Suppressor macrophage treated with lipopolysaccharide for 4 hours (primary cell): ENCODE measurements around the gene DAO.
"Not testable (repeated sequence)": the region's sequence is repeated elsewhere in the genome, so short reads cannot be mapped to it uniquely, and the experiment has no call there.

Source experiments
- DNase-seq: peaks from one replicate; pipeline ENCODE4 v3.0.0-alpha.2; 2020

Gene DAO

DNA sequence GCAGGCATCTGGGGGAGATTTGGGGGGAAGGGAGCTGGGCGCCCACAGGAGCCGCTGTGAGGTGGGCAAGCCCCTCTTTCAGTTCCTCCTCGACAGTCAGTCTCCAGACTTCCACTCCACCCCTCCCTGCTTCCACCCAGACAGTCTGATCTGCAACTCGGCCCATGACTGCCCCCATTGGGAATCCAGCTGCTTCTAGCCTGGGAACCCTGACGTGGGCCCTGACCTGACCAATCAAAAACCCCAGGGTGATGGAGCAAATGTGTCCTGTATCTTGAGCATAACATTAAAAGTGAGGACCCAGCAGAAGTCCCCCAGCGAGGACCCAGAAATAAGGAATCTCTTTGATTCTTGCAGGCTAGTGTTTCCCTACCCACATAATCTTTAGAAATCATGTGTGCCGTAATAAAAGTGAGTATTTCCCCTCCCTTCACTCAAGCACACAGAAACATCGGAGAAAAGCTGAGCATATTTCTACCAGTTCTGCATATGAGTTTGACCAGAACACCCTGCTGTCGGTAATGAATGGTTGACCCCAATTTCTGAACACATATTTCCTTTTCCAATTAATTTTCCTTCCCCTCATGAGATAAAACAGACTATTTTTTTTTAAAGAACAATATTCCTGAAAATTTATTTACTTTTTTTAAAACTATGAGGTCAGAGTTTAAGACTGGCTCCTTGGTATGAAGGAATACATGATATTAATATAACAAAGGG, 28.9 kb upstream of the DAO start:
- peak; percentile 90 for DNase-seq

DNA sequence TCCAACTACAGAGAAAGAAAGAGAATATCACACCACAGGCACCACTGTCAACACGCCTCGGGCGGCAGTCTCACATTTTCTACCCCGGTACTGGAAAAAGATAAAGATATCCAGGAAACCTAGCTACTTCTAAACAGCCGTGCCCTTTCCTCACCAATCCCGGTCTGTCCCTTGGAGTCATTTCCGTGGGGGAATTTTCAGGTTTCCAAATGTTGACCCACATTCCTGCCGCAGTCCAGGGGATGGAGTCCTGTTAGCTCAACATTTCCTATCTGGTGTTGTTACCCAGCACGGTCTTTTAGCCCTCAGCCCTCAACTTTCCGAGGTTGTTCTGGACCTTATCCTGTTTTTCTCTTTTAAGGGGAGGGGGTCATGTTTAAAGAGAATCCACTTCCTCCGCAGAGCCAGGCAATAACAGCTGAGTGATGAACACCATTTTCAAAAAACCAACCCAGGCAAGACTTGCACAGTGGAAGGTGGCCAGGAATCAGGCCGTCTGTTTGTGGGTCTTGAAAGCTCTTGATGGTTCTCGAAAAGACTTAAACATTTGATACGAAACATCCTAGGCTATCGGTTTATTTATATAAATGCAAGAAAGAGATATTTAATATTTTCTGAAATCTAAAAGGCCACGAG, 27.1 kb upstream of the DAO start:
- no peak for DNase-seq

- no peak for DNase-seq
These were observed 26.5 kb upstream of the DAO start for GRCh38 chr12:108853426-108853825.

DNA sequence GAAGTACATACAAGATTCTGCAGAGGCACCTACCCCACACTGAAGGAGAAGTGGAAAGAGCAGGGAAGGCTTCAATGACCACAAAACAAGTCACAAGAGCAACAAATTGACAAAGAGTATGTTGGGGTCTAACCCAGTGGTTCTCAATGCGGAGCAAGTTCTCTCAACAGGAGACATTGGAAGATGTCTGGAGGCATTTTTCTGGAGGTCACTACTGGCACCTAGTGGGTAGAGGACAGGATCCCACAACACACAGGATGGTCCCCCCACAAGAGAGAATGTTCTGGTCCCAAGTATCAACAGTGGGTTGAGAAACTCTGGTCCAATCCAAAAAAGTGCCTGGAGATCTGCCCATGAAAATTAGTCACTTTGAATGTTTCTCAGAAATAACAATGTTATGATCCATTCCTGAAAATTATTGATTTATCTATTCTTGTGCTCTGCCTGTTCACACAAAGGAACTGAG, 25.9 kb upstream of the DAO start:
- peak; percentile 71 for DNase-seq

DNA sequence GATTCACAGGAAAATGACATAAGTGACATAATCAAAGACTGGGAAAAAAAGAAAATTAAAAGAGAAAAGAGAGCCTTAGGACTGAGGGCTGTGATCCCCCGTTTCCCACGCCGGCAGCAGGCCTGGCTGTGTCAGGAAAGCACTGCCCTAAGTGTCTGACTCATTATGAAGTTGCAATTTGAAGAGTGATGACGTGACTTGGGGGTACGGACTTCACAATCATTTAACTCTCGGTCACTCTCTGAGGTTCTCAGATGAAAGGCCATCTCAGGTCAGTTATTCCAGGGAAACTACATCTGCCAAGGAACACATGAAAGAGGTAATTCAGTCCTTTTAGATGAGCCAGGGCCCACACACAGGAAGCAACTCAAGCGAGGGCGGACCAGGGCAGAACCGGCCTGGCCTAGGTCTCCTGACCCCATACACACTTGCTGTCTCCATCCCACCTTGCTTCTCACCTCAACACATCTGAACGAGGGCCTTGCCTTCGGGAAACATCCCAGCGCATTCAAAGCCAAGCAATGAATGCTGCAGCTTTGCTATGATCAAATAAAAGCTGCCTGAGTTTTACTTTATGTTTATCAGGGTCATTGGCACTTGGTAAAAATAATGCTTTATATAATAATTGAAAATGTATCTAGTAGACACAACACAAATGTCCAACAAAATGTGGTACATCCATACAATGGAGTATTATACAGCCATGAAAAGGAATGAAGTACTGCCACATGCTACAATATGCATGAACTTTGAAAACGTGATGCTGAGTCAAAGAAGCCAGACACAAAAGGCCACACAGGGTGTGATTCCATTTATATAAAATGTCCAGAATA, 25.2 kb upstream of the DAO start:
- DNase-seq: peak; percentile 96

GRCh38 chr12:108855284-108856169, 24.4 kb upstream of the DAO start:
- no peak for DNase-seq

DNA sequence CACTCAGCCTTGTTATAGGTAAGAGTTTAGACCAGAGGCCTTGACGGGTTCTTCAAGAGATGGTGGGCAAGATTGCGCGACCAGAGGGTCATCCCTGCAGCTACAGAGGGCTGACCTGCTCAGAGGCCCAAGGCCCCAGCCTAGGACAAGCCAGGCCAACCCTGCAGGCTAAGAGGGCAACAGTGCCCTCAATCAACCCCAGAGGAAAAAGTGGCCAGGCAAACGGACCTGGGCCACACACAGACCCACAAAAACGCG, 23.8 kb upstream of the DAO start:
- no peak for DNase-seq

DNA sequence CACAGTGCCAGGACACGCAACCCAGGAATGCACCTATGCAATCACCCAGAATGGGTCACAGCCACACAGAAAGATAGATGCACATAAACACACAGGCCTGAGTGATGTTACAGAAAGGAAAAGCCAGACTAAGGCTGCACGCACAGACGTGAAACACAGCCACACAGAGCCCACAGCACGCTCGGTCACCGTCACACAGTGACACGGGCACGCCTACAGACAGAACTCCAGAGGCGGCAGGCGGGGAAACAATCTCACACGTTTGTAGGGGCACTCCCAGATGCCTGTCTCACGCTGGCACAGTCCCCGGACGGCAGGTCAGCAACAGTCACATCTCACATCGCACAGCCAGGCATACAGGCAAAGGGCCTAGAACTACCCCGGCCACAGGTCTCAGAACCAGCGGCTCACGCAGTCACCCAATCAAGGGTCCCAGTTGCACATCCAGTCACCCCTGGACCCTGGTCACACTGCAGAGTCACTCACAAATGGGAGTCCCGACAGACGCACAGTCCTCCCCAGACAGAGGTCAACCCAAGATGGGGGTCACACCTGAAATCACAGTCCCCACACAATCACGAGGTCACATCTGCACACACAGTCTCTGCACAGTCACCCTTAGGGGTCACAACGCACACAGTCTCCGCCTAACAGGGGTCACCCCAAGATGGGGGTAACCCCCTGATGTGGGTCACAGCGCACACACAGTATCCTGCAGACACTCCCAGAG, 23.3 kb upstream of the DAO start:
- DNase-seq: peak; percentile 93

DNA sequence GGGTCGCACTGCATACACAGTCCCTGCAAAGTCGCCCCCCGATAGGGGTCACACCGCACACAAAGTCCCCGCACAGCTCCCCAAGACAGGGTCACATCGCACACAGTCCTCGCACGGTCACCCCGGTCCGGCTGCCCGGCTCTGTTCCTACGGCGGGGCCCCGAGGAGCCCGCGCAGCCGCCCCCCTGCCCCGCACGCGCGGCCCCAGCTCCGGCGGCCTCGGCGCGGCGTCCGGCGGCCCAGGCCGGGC, 22.8 kb upstream of the DAO start:
- DNase-seq: no peak

- no peak for DNase-seq
These were observed 21.4 kb upstream of the DAO start for GRCh38 chr12:108858311-108859074.

GRCh38 chr12:108859141-108859922, 20.6 kb upstream of the DAO start:
- not testable (repeated sequence) for DNase-seq

- DNase-seq: no peak
These were observed 20.0 kb upstream of the DAO start for GRCh38 chr12:108859923-108860291.

- no peak for DNase-seq
These were observed 19.4 kb upstream of the DAO start for GRCh38 chr12:108860443-108860842.

- peak; percentile 92 for DNase-seq
These were observed 17.9 kb upstream of the DAO start for GRCh38 chr12:108861878-108862587.

GRCh38 chr12:108862588-108862959, 17.3 kb upstream of the DAO start:
- DNase-seq: no peak

DNA sequence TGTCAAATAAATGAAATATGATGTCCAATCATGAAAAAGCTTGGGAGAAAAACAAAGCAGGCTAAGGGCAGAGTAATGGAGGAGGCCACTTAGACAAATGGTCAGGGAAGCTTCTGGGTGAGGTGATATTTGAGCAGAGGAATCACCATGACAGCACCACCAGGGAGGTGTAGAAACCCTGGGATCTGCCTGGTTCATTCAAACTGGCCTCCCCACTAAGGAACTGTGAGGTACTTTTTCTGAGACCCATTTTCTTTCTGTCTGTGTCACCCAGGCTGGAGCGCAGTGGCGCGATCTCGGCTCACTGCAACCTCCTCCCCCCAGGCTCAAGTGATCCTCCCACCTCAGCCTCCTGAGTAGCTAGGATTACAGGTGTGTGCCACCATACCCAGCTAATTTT, 14.7 kb upstream of the DAO start:
- no peak for DNase-seq

- DNase-seq: peak; percentile 71
These were observed 13.8 kb upstream of the DAO start for GRCh38 chr12:108866083-108866482.

GRCh38 chr12:108868781-108869180, 11.1 kb upstream of the DAO start:
- no peak for DNase-seq

DNA sequence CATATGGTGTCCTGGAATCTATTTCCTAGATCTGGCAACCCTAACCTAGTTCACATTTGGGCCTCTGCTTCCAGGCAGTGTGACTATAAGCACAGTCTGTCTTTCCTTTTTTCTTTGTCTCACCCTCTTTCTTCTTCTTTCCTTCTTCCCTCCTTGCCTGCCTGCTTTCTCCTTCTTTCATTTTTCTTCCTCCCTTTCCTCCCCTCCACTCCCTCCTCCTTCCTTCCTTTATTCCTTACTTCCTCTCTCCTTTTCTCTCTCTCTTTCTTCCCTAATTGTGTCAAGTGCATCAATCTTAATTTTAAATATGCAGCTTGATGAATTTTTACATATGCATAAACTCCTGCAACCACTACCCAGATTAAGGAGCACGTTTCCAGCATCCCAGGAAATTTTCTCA, 4.6 kb upstream of the DAO start:
- DNase-seq: no peak

DNA sequence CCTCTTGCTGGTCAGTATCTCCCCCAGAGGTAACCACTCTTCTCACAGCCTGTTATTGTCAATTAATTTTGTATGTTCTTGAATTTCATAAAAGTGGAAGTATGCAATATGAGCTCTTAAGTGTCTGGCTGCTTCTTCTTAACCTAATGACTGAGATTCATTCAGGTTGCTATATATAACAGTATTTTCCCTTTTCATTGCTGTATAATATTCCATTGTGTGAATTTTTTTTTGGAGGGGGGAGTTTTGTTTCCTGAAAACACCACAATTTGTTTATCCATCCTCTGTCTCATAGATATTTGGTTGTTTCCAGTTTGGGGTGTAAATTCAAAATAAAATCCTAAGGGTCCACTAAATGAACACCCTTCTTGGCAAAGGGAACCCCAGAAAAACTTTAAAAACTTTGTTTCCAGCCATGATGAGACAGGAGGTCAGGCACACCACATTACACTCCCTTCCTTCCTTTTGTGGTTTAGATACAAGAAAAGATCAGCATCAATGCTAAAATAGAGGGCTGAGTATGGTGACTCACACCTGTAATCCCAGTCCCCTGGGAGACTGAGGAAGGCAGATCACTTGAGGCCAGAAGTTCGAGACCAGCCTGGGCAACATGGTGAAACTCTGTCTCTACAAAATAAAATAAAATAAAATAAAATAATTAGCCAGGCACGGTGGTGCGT, 4.1 kb upstream of the DAO start:
- DNase-seq: no peak
